Measurements from ENCODE around the gene CRHBP.
"Not testable (repeated sequence)": the region's sequence is repeated elsewhere in the genome, so short reads cannot be mapped to it uniquely, and the experiment has no call there.

CRHBP gene

DNA sequence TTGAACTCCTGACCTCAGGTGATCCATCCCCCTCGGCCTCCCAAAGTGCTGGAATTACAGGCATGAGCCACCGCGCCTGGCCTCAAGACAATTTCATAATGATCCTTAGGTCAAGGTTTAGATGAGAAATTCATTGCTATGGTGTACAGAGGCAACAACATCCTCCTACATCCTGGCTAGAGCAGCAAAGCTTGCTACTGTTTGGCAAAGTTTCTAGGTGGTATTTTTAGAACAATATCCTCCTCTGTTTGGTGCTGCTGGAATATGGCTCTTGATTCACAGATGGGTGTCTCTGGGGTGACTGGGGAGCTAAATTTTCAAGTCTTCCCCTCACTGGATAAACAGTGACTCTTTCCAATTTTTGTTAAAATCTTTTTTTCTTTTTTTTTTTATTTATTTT, 30.6 kb downstream of the CRHBP start:
- TF ChIP-seq, protein P1, sequence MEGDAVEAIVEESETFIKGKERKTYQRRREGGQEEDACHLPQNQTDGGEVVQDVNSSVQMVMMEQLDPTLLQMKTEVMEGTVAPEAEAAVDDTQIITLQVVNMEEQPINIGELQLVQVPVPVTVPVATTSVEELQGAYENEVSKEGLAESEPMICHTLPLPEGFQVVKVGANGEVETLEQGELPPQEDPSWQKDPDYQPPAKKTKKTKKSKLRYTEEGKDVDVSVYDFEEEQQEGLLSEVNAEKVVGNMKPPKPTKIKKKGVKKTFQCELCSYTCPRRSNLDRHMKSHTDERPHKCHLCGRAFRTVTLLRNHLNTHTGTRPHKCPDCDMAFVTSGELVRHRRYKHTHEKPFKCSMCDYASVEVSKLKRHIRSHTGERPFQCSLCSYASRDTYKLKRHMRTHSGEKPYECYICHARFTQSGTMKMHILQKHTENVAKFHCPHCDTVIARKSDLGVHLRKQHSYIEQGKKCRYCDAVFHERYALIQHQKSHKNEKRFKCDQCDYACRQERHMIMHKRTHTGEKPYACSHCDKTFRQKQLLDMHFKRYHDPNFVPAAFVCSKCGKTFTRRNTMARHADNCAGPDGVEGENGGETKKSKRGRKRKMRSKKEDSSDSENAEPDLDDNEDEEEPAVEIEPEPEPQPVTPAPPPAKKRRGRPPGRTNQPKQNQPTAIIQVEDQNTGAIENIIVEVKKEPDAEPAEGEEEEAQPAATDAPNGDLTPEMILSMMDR (IDR thresholded peaks at IDR 0.05; ENCODE audit: extremely low read depth, missing control alignments), result no peak
- no peak for DNase-seq (ENCODE audit: low spot score)

DNA sequence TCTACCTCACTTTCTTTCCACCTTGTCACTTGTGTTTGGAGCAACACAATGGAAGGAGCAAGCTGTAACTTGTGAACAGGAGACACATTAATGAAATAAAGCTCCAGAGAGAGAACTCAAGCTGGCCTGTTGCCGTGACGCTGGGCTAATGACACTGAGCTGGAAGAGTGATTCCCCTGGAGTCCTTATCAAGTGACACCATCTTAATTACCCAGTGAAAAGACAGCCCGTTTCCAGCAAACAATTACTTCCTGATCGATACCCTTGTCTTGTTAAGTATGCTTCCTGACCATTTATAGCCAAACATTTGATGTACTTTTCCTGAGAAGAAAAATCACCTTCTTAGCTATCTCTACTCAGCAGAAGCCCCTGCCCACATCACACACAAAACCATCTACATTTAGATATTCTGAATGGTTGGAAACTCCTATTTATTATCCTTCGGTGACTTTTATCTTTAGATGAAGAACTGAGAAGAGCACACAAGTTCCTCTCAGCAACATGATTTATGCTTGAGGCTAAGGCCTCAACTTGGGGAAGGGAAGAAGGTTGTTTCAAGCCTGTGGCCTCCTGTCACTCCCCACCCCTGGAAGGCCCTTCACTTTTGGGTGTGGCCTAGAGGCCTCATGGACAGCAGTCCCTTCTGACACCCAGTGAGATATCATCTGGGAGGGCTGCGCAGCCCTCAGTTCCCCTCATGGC, 34.1 kb downstream of the CRHBP start:
- no peak for DNase-seq (ENCODE audit: low spot score)
- TF ChIP-seq, protein P1 (IDR thresholded peaks at IDR 0.05; ENCODE audit: extremely low read depth, missing control alignments), result no peak

DNA sequence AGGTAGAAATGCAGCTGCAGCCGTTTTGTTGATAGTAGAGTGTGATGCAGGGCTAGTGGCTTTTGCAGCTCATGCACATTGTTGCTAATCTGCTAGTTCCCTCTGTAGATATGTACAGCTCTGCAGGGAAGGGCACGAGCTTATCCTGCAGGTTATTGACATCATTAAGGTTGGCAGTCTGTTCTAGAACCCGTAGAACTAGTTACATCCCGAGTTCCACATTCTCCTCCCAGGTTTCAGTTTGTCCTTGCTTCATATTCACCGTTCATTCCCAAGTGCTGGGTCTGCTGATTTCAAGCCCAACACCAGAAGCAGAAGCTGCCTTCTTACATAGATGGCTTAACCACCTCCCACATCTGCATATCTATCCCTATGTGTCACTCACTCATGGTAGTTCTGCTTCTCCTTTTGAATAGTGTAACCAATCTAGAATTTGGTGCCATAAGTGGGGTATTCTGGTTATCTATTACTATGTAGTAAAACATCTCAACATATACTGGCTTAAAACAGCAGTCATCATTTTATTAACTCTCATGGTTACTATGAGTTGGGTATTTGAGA, 38.1 kb downstream of the CRHBP start:
- DNase-seq (ENCODE audit: low spot score), result no peak
- TF ChIP-seq, protein P1 (IDR thresholded peaks at IDR 0.05; ENCODE audit: extremely low read depth, missing control alignments), result no peak

DNA sequence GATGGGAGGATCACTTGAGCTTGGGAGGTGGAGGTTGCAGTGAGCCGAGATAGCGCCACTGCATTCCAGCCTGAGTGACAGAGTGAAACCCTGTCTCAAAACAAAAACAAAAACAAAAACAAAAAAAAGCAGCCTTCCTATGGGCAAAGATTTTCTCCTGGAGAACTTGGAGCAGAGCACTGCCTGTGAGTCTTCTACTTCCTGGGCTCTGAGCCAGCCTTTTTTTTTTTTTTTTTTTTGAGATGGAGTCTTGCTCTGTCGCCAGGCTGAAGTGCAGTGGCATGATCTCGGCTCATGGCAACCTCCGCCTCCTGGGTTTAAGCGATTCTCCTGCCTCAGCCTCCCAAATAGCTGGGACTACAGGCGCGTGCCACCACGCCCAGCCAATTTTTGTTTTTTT, 40.6 kb downstream of the CRHBP start:
- DNase-seq (ENCODE audit: low spot score), result not testable (repeated sequence)

DNA sequence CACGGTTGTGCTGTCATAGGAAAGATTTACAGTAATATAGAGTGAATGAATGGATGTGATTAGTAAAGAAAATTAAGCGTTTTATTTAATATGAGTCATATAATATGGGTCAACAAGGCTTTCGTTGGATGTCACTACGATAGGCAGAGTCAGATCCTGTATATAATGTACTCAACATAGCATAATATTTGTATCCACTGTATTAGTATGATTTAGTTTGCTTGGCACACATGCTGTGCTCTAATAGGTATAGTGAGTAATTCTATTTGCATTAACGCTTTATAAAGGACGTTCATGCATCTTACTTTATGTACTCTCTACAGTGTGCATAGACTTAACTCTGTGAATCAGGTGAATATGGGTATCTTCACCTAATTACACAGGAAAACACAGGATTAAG, 41.5 kb downstream of the CRHBP start:
- DNase-seq (ENCODE audit: low spot score), result no peak
- TF ChIP-seq, protein P1 (IDR thresholded peaks at IDR 0.05; ENCODE audit: extremely low read depth, missing control alignments), result no peak

DNA sequence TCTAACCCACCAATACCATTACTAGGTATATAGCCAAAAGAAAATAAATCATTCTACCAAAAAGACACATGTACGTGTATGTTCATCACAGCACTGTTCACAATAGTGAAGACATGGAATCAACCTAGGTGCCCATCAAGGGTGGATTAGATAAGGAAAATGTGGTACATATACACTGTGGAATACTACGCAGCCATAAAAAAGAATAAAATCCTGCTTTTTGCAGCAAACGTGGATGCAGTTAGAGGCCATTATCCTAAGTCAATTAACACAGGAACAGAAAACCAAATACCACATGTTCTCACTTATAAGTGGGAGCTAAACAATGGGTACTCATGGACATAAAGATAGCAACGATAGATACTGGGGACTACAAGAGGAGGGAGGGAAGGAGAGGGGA, 45.4 kb downstream of the CRHBP start:
- DNase-seq (ENCODE audit: low spot score), result not testable (repeated sequence)

DNA sequence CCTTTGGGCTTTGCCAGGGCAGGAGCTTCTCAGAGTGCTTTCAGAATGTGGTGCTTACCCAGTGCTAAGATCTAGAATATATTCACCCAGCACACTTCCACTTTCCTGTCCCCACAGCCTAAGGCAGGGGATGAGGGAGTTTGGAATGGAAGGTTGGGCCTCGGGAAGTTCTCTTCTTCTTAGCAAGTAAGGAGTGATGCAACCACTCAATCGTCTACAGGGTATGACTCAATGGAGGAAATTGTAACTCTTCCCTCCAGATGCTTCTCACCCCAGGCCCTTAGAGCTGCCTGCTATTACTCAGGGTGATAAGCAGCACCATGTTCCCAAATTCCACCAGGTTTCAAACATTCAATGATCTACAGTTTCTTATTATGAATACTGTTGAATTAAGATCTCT, 46.6 kb downstream of the CRHBP start:
- TF ChIP-seq, protein P1 (IDR thresholded peaks at IDR 0.05; ENCODE audit: extremely low read depth, missing control alignments), result no peak
- no peak for DNase-seq (ENCODE audit: low spot score)

DNA sequence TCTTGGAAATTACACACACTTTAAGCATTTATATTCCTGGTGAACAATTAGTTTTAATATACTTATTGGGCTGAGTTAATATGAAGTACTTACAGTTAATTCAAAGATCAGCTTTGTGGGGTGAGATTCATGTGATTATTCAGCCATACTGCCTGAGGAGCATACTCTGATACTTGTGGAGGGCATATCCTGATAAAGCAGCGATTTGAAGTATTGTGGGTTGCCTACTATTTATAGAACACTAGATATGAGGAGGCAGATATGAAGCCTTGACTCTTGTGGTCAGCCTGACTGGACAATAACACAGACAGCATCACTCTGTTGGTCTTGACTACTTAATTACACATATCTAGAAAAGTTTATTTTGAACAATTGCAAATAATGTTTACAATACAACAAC, 50.4 kb downstream of the CRHBP start:
- TF ChIP-seq, protein P1 (IDR thresholded peaks at IDR 0.05; ENCODE audit: extremely low read depth, missing control alignments), result no peak
- DNase-seq (ENCODE audit: low spot score), result no peak

Data from GM20000 (cell line).